Endothelial cell of umbilical vein (primary cell): ENCODE results near the gene SYDE2. TPM values are rescaled to one million over a fixed set of nuclear protein-coding genes. Genes with fewer than 3 reads are reported as not detected.

Source experiments
- BruUV-seq: library from RNA; stranded (reverse); fragments of 400-500 nt; replicated peaks from 2 replicates; lab custom pipeline; 2021; lab: Mats Ljungman, UMichigan
- CTCF ChIA-PET: fragments of 300-600, 350-600 bp; sonication (Branson Sonifier 250); formaldehyde crosslinking; loops from one replicate; lab custom pipeline; 2021; ENCODE audit warnings: antibody characterized with exemption, inconsistent platforms; lab: Charles Lee
- POLR2A ChIA-PET: fragments of 300-600, 350-600 bp; sonication (Branson Sonifier 250); formaldehyde crosslinking; loops from one replicate; lab custom pipeline; 2021; ENCODE audit warnings: antibody characterized with exemption, inconsistent platforms; lab: Charles Lee
- DNase-seq: peaks from one replicate; pipeline ENCODE4 v3.0.0-alpha.2; 2011; ENCODE audit warnings: low read depth, low spot score
- FAIRE-seq: peaks from 2 replicates; lab custom pipeline; 2011; peaks lifted over from hg19 to GRCh38; lab: Jason Lieb, UNC
- H2AFZ ChIP-seq: 2 replicates; pipeline ENCODE4 v1.6.0; 2012; ENCODE audit warnings: low read depth, low read length, control low read depth, inconsistent platforms
- H3K27ac ChIP-seq: 2 replicates; pipeline ENCODE4 v1.5.1; 2011; ENCODE audit warnings: low read depth, mild to moderate bottlenecking, control low read depth, low read length, moderate library complexity; ENCODE audit not compliant: insufficient read depth
- H3K27me3 ChIP-seq, 2 experiments: 2 replicates each; pipeline versions ENCODE4 v1.6.0 to v1.6.1; 2011; ENCODE audit warnings: low read length in 2 of 2, mixed read lengths in 1 of 2; ENCODE audit not compliant: control insufficient read depth in 2 of 2, insufficient read depth in 2 of 2
- H3K36me3 ChIP-seq, 2 experiments: 2 replicates in 1 of 2; 3 replicates in 1 of 2; pipeline ENCODE4 v1.5.1; 2011; ENCODE audit warnings: low read length in 2 of 2, mild to moderate bottlenecking in 1 of 2, moderate library complexity in 1 of 2; ENCODE audit not compliant: control insufficient read depth in 2 of 2, insufficient read depth in 2 of 2; ENCODE audit errors: extremely low read depth in 1 of 2
- H3K4me1 ChIP-seq: 3 replicates; pipeline ENCODE4 v1.5.1; 2011; ENCODE audit warnings: mild to moderate bottlenecking, low read length; ENCODE audit not compliant: control insufficient read depth, insufficient read depth; ENCODE audit errors: extremely low read depth
- H3K4me2 ChIP-seq: 2 replicates; pipeline ENCODE4 v1.6.1; 2011; ENCODE audit warnings: low read length, control low read depth, mixed read lengths; ENCODE audit not compliant: insufficient read depth
- H3K4me3 ChIP-seq, 3 experiments: fragments of 200-600 bp in 1 of 3; sonication (generic), shearing (Covaris generic) in 1 of 3; replicated peaks in 1 of 3; 2 replicates each; pipeline ENCODE4 v1.5.1; 2011 to 2016; ENCODE audit warnings: control low read depth in 3 of 3, low read length in 3 of 3, mild to moderate bottlenecking in 2 of 3, inconsistent platforms in 1 of 3, low read depth in 1 of 3, moderate library complexity in 1 of 3; ENCODE audit not compliant: insufficient read depth in 1 of 3
- H3K79me2 ChIP-seq: 2 replicates; pipeline ENCODE4 v1.6.0; 2012; ENCODE audit warnings: low read length, inconsistent platforms; ENCODE audit not compliant: control insufficient read depth, insufficient read depth
- H3K9ac ChIP-seq: replicated peaks from 2 replicates; pipeline ENCODE3; 2011; ENCODE audit warnings: low read length, control low read depth; ENCODE audit not compliant: insufficient read depth; ENCODE audit errors: extremely low read depth
- H3K9me1 ChIP-seq: replicated peaks from 3 replicates; pipeline ENCODE4 v1.6.0; 2011; ENCODE audit warnings: mild to moderate bottlenecking, low read length; ENCODE audit not compliant: control insufficient read depth, insufficient read depth; ENCODE audit errors: extremely low read depth
- H3K9me3 ChIP-seq: replicated peaks from 2 replicates; pipeline ENCODE4 v1.5.1; 2012; ENCODE audit warnings: low read length, inconsistent platforms; ENCODE audit not compliant: control insufficient read depth, insufficient read depth
- H4K20me1 ChIP-seq: replicated peaks from 2 replicates; pipeline ENCODE3; 2011; ENCODE audit warnings: mild to moderate bottlenecking, low read length; ENCODE audit not compliant: control insufficient read depth, insufficient read depth; ENCODE audit errors: extremely low read depth
- EZH2 ChIP-seq: IDR thresholded peaks from 2 replicates; pipeline ENCODE4 v1.6.1; 2012; ENCODE audit warnings: borderline replicate concordance, low read depth, mild to moderate bottlenecking, moderate library complexity, low read length, inconsistent platforms; ENCODE audit not compliant: severe bottlenecking
- FOS ChIP-seq: IDR thresholded peaks from 2 replicates; pipeline ENCODE4 v1.6.1; 2011; ENCODE audit warnings: mild to moderate bottlenecking, low read length, moderate library complexity, borderline replicate concordance; ENCODE audit not compliant: insufficient read depth
- GATA2 ChIP-seq: IDR thresholded peaks from 2 replicates; pipeline ENCODE4 v1.7.0; 2011; ENCODE audit warnings: low read depth, mild to moderate bottlenecking, moderate library complexity, mixed read lengths, low read length; ENCODE audit not compliant: insufficient read length, insufficient read depth
- JUN ChIP-seq: IDR thresholded peaks from 2 replicates; pipeline ENCODE4 v1.6.1; 2011; ENCODE audit warnings: borderline replicate concordance, low read depth; ENCODE audit not compliant: insufficient read length, insufficient read depth
- MYC ChIP-seq: IDR thresholded peaks from one replicate; pipeline ENCODE4 v1.6.1; 2011; ENCODE audit warnings: mild to moderate bottlenecking, low read depth, low read length
- POLR2A ChIP-seq: IDR thresholded peaks from 2 replicates; pipeline ENCODE4 v1.6.1; 2012; ENCODE audit warnings: low read depth, mild to moderate bottlenecking, control low read depth, low read length
- POLR2AphosphoS5 ChIP-seq: IDR thresholded peaks from 2 replicates; pipeline ENCODE4 v1.6.1; 2012; ENCODE audit warnings: low read depth, mild to moderate bottlenecking, control low read depth, low read length, moderate library complexity; ENCODE audit not compliant: insufficient read depth
- dilution Hi-C: fragments of 300-500 bp; cut with MboI; formaldehyde crosslinking; loops from one replicate; pipeline ENCODE4 v1.15.0; 2019; ENCODE audit warnings: low sequenced_read_pairs; ENCODE audit not compliant: extremely low pct_ligation_motif_present
- intact Hi-C: fragments of 100-400 bp; cut with micrococcal nuclease; formaldehyde crosslinking; loops from one replicate; pipeline ENCODE4 v1.10.0; 2022
- polyA plus RNA-seq, 4 experiments: library from polyadenylated mRNA; depleted of rRNA in 3 of 4; stranded (reverse) in 3 of 4; unstranded in 1 of 4; fragments of >200 nt; gene quantifications; 2 replicates each; pipeline versions ENCODE4 v1.2.1 to v1.2.3, GENCODE V29; 2011 to 2012; ENCODE audit warnings: missing spikeins in 1 of 4
- total RNA-seq: library from RNA; stranded (reverse); gene quantifications from 2 replicates; pipeline ENCODE4 v1.2.3, GENCODE V29; 2021
- TF ChIP-seq, protein P1 (sequence below), 2 donors: IDR thresholded peaks; 1 replicate in 1 of 2; 2 replicates in 1 of 2; pipeline ENCODE4 v1.5.1; 2011; ENCODE audit warnings: low read length in 2 of 2, mild to moderate bottlenecking in 2 of 2, moderate library complexity in 2 of 2, control low read depth in 1 of 2, inconsistent platforms in 1 of 2, low read depth in 1 of 2; ENCODE audit not compliant: insufficient read depth in 1 of 2; ENCODE audit errors: extremely low read depth in 1 of 2

Gene SYDE2
- total and polyA plus RNA-seq, 2 donors (not counting 3 experiments of a cell fraction or from before 2014, with no cell fraction given): 0.52 to 3.1 TPM

- CTCF ChIA-PET: no interaction called here
- no peak for FAIRE-seq
- BruUV-seq: no TSS peak
These were observed 28.0 kb downstream of the SYDE2 start for GRCh38 chr1:85172684-85173337.

DNA sequence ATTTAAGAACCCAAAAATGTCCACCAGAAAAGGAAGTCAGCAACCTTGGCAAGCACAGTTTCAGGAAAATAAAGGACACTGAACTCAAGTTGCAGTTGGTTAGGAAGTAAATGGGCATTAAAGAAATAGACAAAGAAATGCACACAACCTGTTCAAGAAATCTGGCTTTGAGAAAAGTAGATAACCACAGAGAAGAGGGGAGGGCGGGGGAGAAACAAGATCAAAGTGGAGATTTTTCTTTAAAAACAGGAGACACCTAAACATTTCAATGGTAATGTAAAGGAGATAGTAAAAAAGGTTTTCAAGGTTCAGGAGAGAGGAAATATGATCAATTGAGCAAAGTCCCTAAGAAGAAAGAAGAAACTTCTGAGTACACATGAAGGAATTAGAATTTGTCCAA is 29.1 kb downstream of the SYDE2 start:
- DNase-seq (no peak), FAIRE-seq (no peak)
- Histone ChIP-seq H3K4me1 (no peaks in the 10 kb centered on the region), H3K4me2 (no peak overlapping the region), H3K27ac (no peak overlapping the region), H3K4me3 (no peak overlapping the region), H2AFZ (no peak overlapping the region), H3K79me2 (no peaks in the 10 kb centered on the region), H3K9me3 (no peaks in the 10 kb centered on the region), H4K20me1 (no peaks in the 10 kb centered on the region), H3K9me1 (no peaks in the 10 kb centered on the region), H3K9ac (no peak overlapping the region), H3K36me3 (no peaks in the 10 kb centered on the region), H3K27me3 (no peaks in the 10 kb centered on the region)
- dilution Hi-C loops (no loop called here), intact Hi-C loops (no loop called here)
- ChIA-PET POLR2A (no interaction called here), CTCF (no interaction called here)
- no TSS peak for BruUV-seq
- TF ChIP-seq POLR2A (no peak), POLR2AphosphoS5 (no peak), GATA2 (no peak), MYC (no peak), FOS (no peak), JUN (no peak)

More at GRCh38 chr1:85172684-85173337, 28.0 kb downstream of the SYDE2 start:
- dilution Hi-C loops: no loop called here
- Histone ChIP-seq H2AFZ (no peak overlapping the region), H3K36me3 (no peaks in the 10 kb centered on the region), H3K4me1 (no peaks in the 10 kb centered on the region), H3K4me3 (no peak overlapping the region), H3K79me2 (no peaks in the 10 kb centered on the region), H3K27ac (no peak overlapping the region), H3K9me1 (no peaks in the 10 kb centered on the region), H3K9me3 (no peaks in the 10 kb centered on the region), H3K9ac (no peak overlapping the region), H4K20me1 (no peaks in the 10 kb centered on the region), H3K27me3 (no peaks in the 10 kb centered on the region), H3K4me2 (no peak overlapping the region)
- TF ChIP-seq, protein P1, sequence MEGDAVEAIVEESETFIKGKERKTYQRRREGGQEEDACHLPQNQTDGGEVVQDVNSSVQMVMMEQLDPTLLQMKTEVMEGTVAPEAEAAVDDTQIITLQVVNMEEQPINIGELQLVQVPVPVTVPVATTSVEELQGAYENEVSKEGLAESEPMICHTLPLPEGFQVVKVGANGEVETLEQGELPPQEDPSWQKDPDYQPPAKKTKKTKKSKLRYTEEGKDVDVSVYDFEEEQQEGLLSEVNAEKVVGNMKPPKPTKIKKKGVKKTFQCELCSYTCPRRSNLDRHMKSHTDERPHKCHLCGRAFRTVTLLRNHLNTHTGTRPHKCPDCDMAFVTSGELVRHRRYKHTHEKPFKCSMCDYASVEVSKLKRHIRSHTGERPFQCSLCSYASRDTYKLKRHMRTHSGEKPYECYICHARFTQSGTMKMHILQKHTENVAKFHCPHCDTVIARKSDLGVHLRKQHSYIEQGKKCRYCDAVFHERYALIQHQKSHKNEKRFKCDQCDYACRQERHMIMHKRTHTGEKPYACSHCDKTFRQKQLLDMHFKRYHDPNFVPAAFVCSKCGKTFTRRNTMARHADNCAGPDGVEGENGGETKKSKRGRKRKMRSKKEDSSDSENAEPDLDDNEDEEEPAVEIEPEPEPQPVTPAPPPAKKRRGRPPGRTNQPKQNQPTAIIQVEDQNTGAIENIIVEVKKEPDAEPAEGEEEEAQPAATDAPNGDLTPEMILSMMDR (IDR thresholded peaks at IDR 0.05; ENCODE audit: extremely low read depth in 1 of 2, insufficient read depth in 1 of 2, low read depth in 1 of 2, low read length in 2 of 2): no peak
- TF ChIP-seq EZH2 (no peak), FOS (no peak), JUN (no peak)
- intact Hi-C loops: no loop called here
- POLR2A ChIA-PET: no interaction called here
- no peak for DNase-seq
